WTC11 (cell line): ENCODE results near the gene AQP5. TPM values are rescaled to one million over a fixed set of nuclear protein-coding genes. Genes with fewer than 3 reads are reported as not detected.

ENCODE experiments used
- ATAC-seq: fragments of 200-7000 bp; cut with Tn5 transposase; 2 replicates; pipeline ENCODE4 v1.10.0; 2021; ENCODE audit warnings: mild to moderate bottlenecking, moderate library complexity
- CTCF ChIA-PET: fragments of 300-600 bp; sonication (Branson Sonifier 250); formaldehyde crosslinking; loops from one replicate; lab custom pipeline; 2021; ENCODE audit warnings: antibody characterized with exemption; lab: Charles Lee
- POLR2A ChIA-PET: fragments of 350-600 bp; sonication (Branson Sonifier 250); formaldehyde crosslinking; loops from one replicate; lab custom pipeline; 2021; ENCODE audit warnings: antibody characterized with exemption; lab: Charles Lee
- DNase-seq: peaks from one replicate; pipeline ENCODE4 v3.0.0; 2021; ENCODE audit warnings: low spot score
- H3K27ac Mint-ChIP-seq: 2 replicates; pipeline ENCODE4 v1.8.0; 2021; ENCODE audit warnings: mixed read lengths
- H3K27me3 Mint-ChIP-seq: 2 replicates; pipeline ENCODE4 v1.8.0; 2021; ENCODE audit warnings: low read depth, mild to moderate bottlenecking, moderate library complexity, mixed read lengths
- H3K36me3 Mint-ChIP-seq: 2 replicates; pipeline ENCODE4 v1.8.0; 2021; ENCODE audit warnings: mixed read lengths
- H3K4me1 Mint-ChIP-seq: 2 replicates; pipeline ENCODE4 v1.8.0; 2022; ENCODE audit warnings: mixed read lengths
- H3K4me3 Mint-ChIP-seq: 2 replicates; pipeline ENCODE4 v1.8.0; 2021; ENCODE audit warnings: mild to moderate bottlenecking, moderate library complexity, mixed read lengths
- H3K9me3 Mint-ChIP-seq: 2 replicates; pipeline ENCODE4 v1.8.0; 2021; ENCODE audit warnings: mixed read lengths
- AR ChIP-seq: fragments of 250-450 bp; sonication (Bioruptor Pico); IDR thresholded peaks from 2 replicates; pipeline ENCODE4 v1.9.0; 2021; ENCODE audit warnings: mild to moderate bottlenecking
- ATF2 ChIP-seq: sonication (generic); formaldehyde crosslinking; IDR thresholded peaks from 2 replicates; pipeline ENCODE4 v1.8.1; 2022; ENCODE audit warnings: low read depth, missing genetic modification reagents, borderline replicate concordance
- ESRRA ChIP-seq: sonication (generic); formaldehyde crosslinking; IDR thresholded peaks from 2 replicates; pipeline ENCODE4 v1.8.1; 2022; ENCODE audit warnings: mild to moderate bottlenecking, missing genetic modification reagents, borderline replicate concordance
- FOXP1 ChIP-seq: sonication (generic); formaldehyde crosslinking; IDR thresholded peaks from 2 replicates; pipeline ENCODE4 v1.8.0; 2022; ENCODE audit warnings: missing genetic modification reagents, mild to moderate bottlenecking, moderate library complexity, borderline replicate concordance
- NFATC4 ChIP-seq: fragments of 250-450 bp; sonication (Bioruptor Pico); IDR thresholded peaks from 2 replicates; pipeline ENCODE4 v1.9.0; 2021; ENCODE audit warnings: mild to moderate bottlenecking
- PRDM15 ChIP-seq: sonication (generic); formaldehyde crosslinking; IDR thresholded peaks from 2 replicates; pipeline ENCODE4 v1.8.0; 2022; ENCODE audit warnings: missing genetic modification reagents
- SOX15 ChIP-seq: fragments of 250-450 bp; sonication (Bioruptor Pico); IDR thresholded peaks from 2 replicates; pipeline ENCODE4 v1.9.0; 2021; ENCODE audit warnings: mild to moderate bottlenecking
- TCF7 ChIP-seq: sonication (generic); formaldehyde crosslinking; IDR thresholded peaks from 2 replicates; pipeline ENCODE4 v1.8.0; 2022; ENCODE audit warnings: mild to moderate bottlenecking, low read depth, missing genetic modification reagents, moderate library complexity
- ZBTB43 ChIP-seq: sonication (generic); formaldehyde crosslinking; IDR thresholded peaks from 2 replicates; pipeline ENCODE4 v1.8.1; 2023; ENCODE audit warnings: mild to moderate bottlenecking, missing genetic modification reagents
- ZNF121 ChIP-seq: sonication (generic); formaldehyde crosslinking; IDR thresholded peaks from 2 replicates; pipeline ENCODE4 v1.8.0; 2023; ENCODE audit warnings: missing genetic modification reagents
- ZNF219 ChIP-seq: sonication (generic); formaldehyde crosslinking; IDR thresholded peaks from 2 replicates; pipeline ENCODE4 v1.8.0; 2023; ENCODE audit warnings: missing genetic modification reagents, mild to moderate bottlenecking, borderline replicate concordance
- ZNF512 ChIP-seq: sonication (generic); formaldehyde crosslinking; IDR thresholded peaks from 2 replicates; pipeline ENCODE4 v1.8.1; 2022; ENCODE audit warnings: missing genetic modification reagents, borderline replicate concordance
- total RNA-seq: library from RNA; stranded (reverse); gene quantifications from 3 replicates; pipeline ENCODE4 v1.2.3, GENCODE V29; 2021

Gene AQP5
- total RNA-seq, 1 experiment from 2014 or later: 2.8 TPM

GRCh38 chr12:49955899-49956662 is 5.6 kb upstream of the AQP5 start:
- no peaks in the 10 kb centered on the region for H3K36me3 Mint-ChIP-seq
- DNase-seq (no peak), ATAC-seq (no peak)
- H3K27me3 Mint-ChIP-seq: peaks cover 48% of the 10 kb centered on the region
- peaks cover 22% of the 10 kb centered on the region for H3K4me1 Mint-ChIP-seq
- no peaks in the 10 kb centered on the region for H3K9me3 Mint-ChIP-seq
- H3K27ac Mint-ChIP-seq: no peak overlapping the region
- CTCF ChIA-PET: interaction anchor here (0.6 to 7.6 kb wide), 9 partner anchors 10 to 808 kb away, joined by 3 to 70 read pairs (median 4); partner anchors contain the start of gene ATF1
- no peak overlapping the region for H3K4me3 Mint-ChIP-seq
- no peak for TF ChIP-seq ESRRA (CRISPR knock-in tag)
- peak; percentile 28; the same call in 1 of the 2 replicates for TF ChIP-seq PRDM15
- TF ChIP-seq, all 79 proteins: peak for 1
- POLR2A ChIA-PET: interaction anchor here (0.6 kb wide), 1 partner anchor 36 kb away, joined by 3 read pairs; no protein-coding TSS in a partner anchor

- ChIA-PET CTCF (interaction anchor here (1.7 to 7.6 kb wide), 5 partner anchors 11 to 90 kb away, joined by 8 to 70 read pairs (median 48); no protein-coding TSS in a partner anchor), POLR2A (no interaction called here)
- Mint-ChIP-seq H3K27ac (no peak overlapping the region), H3K4me1 (peaks cover 22% of the 10 kb centered on the region), H3K36me3 (no peaks in the 10 kb centered on the region), H3K27me3 (peaks cover 52% of the 10 kb centered on the region), H3K9me3 (no peaks in the 10 kb centered on the region), H3K4me3 (no peak overlapping the region)
- TF ChIP-seq ATF2 (CRISPR knock-in tag): no peak
- TF ChIP-seq ZNF219: no peak
- no peak for TF ChIP-seq AR (CRISPR knock-in tag)
- no peak for TF ChIP-seq SOX15 (CRISPR knock-in tag)
- TF ChIP-seq ZBTB43 (CRISPR knock-in tag): no peak
- ATAC-seq (no peak), DNase-seq (no peak)
Measured at GRCh38 chr12:49956663-49957569, 4.8 kb upstream of the AQP5 start.

- POLR2A ChIA-PET: no interaction called here
- Mint-ChIP-seq H3K27me3 (peaks cover 58% of the 10 kb centered on the region), H3K4me3 (no peak overlapping the region), H3K9me3 (no peaks in the 10 kb centered on the region), H3K4me1 (peaks cover 23% of the 10 kb centered on the region), H3K36me3 (no peaks in the 10 kb centered on the region), H3K27ac (no peak overlapping the region)
- ATAC-seq (no peak), DNase-seq (no peak)
- CTCF ChIA-PET: interaction anchor here (4.9 to 7.6 kb wide), 2 partner anchors 10 to 11 kb away, joined by 61 to 70 read pairs; no protein-coding TSS in a partner anchor
- TF ChIP-seq NFATC4 (CRISPR knock-in tag) (no peak), TCF7 (CRISPR knock-in tag) (no peak), FOXP1 (CRISPR knock-in tag) (no peak), PRDM15 (no peak), ZNF512 (CRISPR knock-in tag) (no peak), ZNF121 (CRISPR knock-in tag) (no peak)
Measured at GRCh38 chr12:49957570-49957967, 4.1 kb upstream of the AQP5 start.
